Activated T-helper 17 cell treated with anti-CD3 and anti-CD28 coated beads, Interleukin-2, amount 50 U/mL, for 72 hours (primary cell): ENCODE measurements around the gene CDH23. TPM values are rescaled to one million over a fixed set of nuclear protein-coding genes. Genes with fewer than 3 reads are reported as not detected.

Source experiments
- ATAC-seq: fragments of 150-1000 bp; cut with Tn5 transposase; replicated peaks from 2 replicates; pipeline ENCODE4 v1.10.0; 2021; ENCODE audit warnings: mild to moderate bottlenecking, moderate library complexity
- H3K27ac Mint-ChIP-seq: one replicate; pipeline ENCODE4 v1.8.0; 2022; ENCODE audit warnings: mixed read lengths
- H3K27me3 Mint-ChIP-seq: one replicate; pipeline ENCODE4 v1.8.0; 2022; ENCODE audit warnings: mixed read lengths
- H3K36me3 Mint-ChIP-seq: one replicate; pipeline ENCODE4 v1.8.0; 2022; ENCODE audit warnings: low read depth, mild to moderate bottlenecking, mixed read lengths
- H3K4me1 Mint-ChIP-seq: one replicate; pipeline ENCODE4 v1.8.0; 2022; ENCODE audit warnings: mixed read lengths
- H3K4me3 Mint-ChIP-seq: one replicate; pipeline ENCODE4 v1.8.0; 2022; ENCODE audit warnings: mild to moderate bottlenecking, mixed read lengths
- H3K9me3 Mint-ChIP-seq: one replicate; pipeline ENCODE4 v1.8.0; 2022; ENCODE audit warnings: mixed read lengths
- total RNA-seq, 2 donors: library from RNA; stranded (reverse); gene quantifications; one replicate each; pipeline ENCODE4 v1.2.3, GENCODE V29; 2022

Gene CDH23
- total RNA-seq, 2 donors from 2014 or later = 0.09 to 16.2 TPM

GRCh38 chr10:71705582-71705981 lies 308.9 kb downstream of the CDH23 start:
- Mint-ChIP-seq H3K4me3 (no peak overlapping the region), H3K27me3 (no peaks in the 10 kb centered on the region), H3K36me3 (no peaks in the 10 kb centered on the region), H3K27ac (peak overlapping the region; percentile 68), H3K9me3 (no peaks in the 10 kb centered on the region), H3K4me1 (peaks cover 13% of the 10 kb centered on the region)
- no peak for ATAC-seq

- Mint-ChIP-seq H3K27ac (no peak overlapping the region), H3K4me1 (peaks cover 13% of the 10 kb centered on the region), H3K36me3 (no peaks in the 10 kb centered on the region), H3K4me3 (no peak overlapping the region), H3K9me3 (no peaks in the 10 kb centered on the region), H3K27me3 (no peaks in the 10 kb centered on the region)
- no peak for ATAC-seq
Measured at GRCh38 chr10:71706216-71707121, 309.7 kb downstream of the CDH23 start.

- no peaks in the 10 kb centered on the region for H3K27me3 Mint-ChIP-seq
- H3K4me3 Mint-ChIP-seq = no peak overlapping the region
- no peaks in the 10 kb centered on the region for H3K36me3 Mint-ChIP-seq
- H3K4me1 Mint-ChIP-seq = peaks cover 13% of the 10 kb centered on the region
- peak overlapping the region; percentile 12 for H3K27ac Mint-ChIP-seq
- H3K9me3 Mint-ChIP-seq = no peaks in the 10 kb centered on the region
- no peak for ATAC-seq
Measured at GRCh38 chr10:71707240-71707789, 310.6 kb downstream of the CDH23 start.

GRCh38 chr10:71708301-71708703 lies 311.6 kb downstream of the CDH23 start:
- peak; percentile 67 for ATAC-seq
- peak overlapping the region; percentile 12 for H3K27ac Mint-ChIP-seq
- H3K27me3 Mint-ChIP-seq = no peaks in the 10 kb centered on the region
- peaks cover 18% of the 10 kb centered on the region for H3K4me1 Mint-ChIP-seq
- H3K9me3 Mint-ChIP-seq = no peaks in the 10 kb centered on the region
- H3K4me3 Mint-ChIP-seq = no peak overlapping the region
- H3K36me3 Mint-ChIP-seq = no peaks in the 10 kb centered on the region

- Mint-ChIP-seq H3K27ac (peak overlapping the region; percentile 37), H3K27me3 (no peaks in the 10 kb centered on the region)
Measured at GRCh38 chr10:71708897-71709882, 312.5 kb downstream of the CDH23 start.

GRCh38 chr10:71710519-71710918 lies 313.8 kb downstream of the CDH23 start:
- no peak overlapping the region for H3K27ac Mint-ChIP-seq

More at GRCh38 chr10:71708897-71709882, 312.5 kb downstream of the CDH23 start:
- Mint-ChIP-seq H3K4me1 (peaks cover 23% of the 10 kb centered on the region), H3K36me3 (peaks cover 1% of the 10 kb centered on the region), H3K4me3 (no peak overlapping the region), H3K9me3 (no peaks in the 10 kb centered on the region)
- ATAC-seq = no peak

GRCh38 chr10:71711052-71711623 lies 314.4 kb downstream of the CDH23 start:
- Mint-ChIP-seq H3K4me3 (no peak overlapping the region), H3K9me3 (no peaks in the 10 kb centered on the region), H3K27me3 (no peaks in the 10 kb centered on the region), H3K36me3 (peaks cover 14% of the 10 kb centered on the region), H3K4me1 (peaks cover 38% of the 10 kb centered on the region), H3K27ac (peak overlapping the region; percentile 99)
- ATAC-seq = no peak

More at GRCh38 chr10:71710519-71710918, 313.8 kb downstream of the CDH23 start:
- H3K27me3 Mint-ChIP-seq = no peaks in the 10 kb centered on the region
- peaks cover 11% of the 10 kb centered on the region for H3K36me3 Mint-ChIP-seq
- H3K9me3 Mint-ChIP-seq = no peaks in the 10 kb centered on the region
- H3K4me1 Mint-ChIP-seq = peaks cover 32% of the 10 kb centered on the region
- H3K4me3 Mint-ChIP-seq = no peak overlapping the region
- no peak for ATAC-seq

GRCh38 chr10:71712170-71712569 lies 315.4 kb downstream of the CDH23 start:
- H3K36me3 Mint-ChIP-seq = peaks cover 14% of the 10 kb centered on the region
- H3K27me3 Mint-ChIP-seq = no peaks in the 10 kb centered on the region
- peak overlapping the region; percentile 99 for H3K27ac Mint-ChIP-seq
- no peak for ATAC-seq
- H3K9me3 Mint-ChIP-seq = no peaks in the 10 kb centered on the region
- H3K4me3 Mint-ChIP-seq = peak overlapping the region; percentile 89
- peaks cover 38% of the 10 kb centered on the region for H3K4me1 Mint-ChIP-seq

DNA sequence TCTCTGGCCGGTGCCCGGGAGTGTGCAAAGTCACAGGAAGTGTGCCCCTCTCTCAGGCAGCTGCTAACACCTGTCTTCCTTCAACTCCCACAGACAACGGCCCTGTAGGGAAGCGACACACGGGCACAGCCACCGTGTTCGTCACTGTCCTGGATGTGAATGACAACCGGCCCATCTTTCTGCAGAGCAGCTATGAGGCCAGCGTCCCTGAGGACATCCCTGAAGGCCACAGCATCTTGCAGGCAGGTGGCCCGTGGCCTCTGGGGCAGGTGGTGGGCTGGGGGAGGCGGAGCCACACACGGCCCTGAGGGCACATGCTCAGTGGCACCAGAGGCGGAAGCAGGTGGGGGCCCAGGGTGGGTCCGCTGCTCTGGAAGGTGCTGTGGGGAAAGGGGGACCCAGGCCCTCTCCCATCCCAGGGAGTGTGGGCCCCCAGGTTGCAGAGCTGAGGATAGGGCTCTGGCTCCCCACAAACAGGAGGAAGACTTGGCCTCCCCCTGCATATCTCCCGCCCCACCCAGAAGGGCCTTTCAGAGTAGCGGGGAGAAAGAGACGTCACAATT lies 315.9 kb downstream of the CDH23 start:
- Mint-ChIP-seq H3K4me1 (peaks cover 42% of the 10 kb centered on the region), H3K27ac (peak overlapping the region; percentile 99), H3K36me3 (peaks cover 14% of the 10 kb centered on the region), H3K9me3 (no peaks in the 10 kb centered on the region), H3K27me3 (no peaks in the 10 kb centered on the region), H3K4me3 (peak overlapping the region; percentile 89)
- peak; percentile 2 for ATAC-seq

DNA sequence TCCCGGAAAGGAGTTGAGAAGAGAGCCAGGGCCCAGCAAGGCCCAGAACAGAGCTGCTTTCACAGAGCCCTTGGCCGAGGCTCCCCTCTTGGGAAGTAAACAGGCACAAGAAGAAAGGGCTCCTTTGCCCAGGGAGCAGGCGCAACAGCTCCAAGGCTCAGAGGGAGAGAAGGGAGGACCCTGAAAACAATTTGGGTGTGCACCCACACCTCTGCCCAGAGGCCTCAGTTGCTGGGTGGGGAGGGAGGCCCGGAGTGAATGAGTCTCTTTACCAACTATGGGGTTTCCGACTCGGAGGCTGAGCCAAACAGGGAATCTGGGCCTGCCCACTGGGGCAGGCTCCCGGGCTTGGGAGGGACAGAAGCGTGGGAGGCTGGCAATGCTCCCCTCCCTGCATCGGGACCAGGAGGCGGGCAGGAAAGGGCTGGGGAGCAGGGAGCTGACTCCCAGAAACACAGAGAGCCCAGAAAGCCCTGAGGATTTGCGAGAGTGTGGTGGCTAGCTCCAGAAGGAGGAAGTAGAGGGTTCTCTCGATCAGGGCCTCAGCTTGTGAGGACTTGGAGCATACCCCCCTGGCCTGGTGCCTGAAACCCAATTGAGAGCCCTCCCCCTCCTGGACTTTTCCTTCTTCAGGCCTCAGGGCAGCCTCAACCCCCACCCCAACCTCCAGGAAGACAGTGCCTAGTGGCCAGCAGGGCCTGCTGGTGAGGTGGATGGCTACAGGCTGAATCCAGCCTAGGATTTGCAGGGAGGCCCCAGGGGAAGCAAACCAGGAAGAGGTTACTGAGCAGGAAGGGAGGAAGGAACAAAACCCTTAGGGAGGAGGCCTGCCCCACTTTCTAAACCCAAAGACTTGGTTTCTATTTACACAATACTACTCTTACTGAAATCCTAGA lies 316.7 kb downstream of the CDH23 start:
- ATAC-seq = peak; percentile 81
- H3K9me3 Mint-ChIP-seq = no peaks in the 10 kb centered on the region
- no peaks in the 10 kb centered on the region for H3K27me3 Mint-ChIP-seq
- peak overlapping the region; percentile 99 for H3K27ac Mint-ChIP-seq
- H3K36me3 Mint-ChIP-seq = peaks cover 14% of the 10 kb centered on the region
- H3K4me3 Mint-ChIP-seq = peak overlapping the region; percentile 89
- peaks cover 37% of the 10 kb centered on the region for H3K4me1 Mint-ChIP-seq

DNA sequence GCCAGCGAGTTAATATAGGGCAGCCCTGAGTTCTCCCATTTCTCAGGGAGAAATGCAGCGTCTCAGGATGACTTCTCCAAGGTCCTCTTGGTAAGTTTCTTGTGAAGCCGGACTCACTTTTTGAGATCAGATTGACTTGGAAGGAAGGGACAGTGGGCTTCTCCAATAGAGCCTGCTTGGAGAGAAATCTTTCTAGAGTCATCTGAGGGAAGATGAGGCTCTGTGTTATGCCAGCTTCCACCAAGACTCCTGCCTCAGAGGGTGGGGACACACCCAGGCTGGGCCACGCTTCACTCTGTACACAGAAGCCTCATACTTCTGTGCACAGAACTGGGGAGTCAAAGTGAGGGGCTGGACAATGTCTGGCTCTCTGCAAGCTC lies 317.3 kb downstream of the CDH23 start:
- Mint-ChIP-seq H3K4me3 (peak overlapping the region; percentile 89), H3K9me3 (no peaks in the 10 kb centered on the region), H3K36me3 (peaks cover 14% of the 10 kb centered on the region), H3K4me1 (peaks cover 37% of the 10 kb centered on the region), H3K27me3 (no peaks in the 10 kb centered on the region), H3K27ac (peak overlapping the region; percentile 99)
- ATAC-seq = peak; percentile 19

DNA sequence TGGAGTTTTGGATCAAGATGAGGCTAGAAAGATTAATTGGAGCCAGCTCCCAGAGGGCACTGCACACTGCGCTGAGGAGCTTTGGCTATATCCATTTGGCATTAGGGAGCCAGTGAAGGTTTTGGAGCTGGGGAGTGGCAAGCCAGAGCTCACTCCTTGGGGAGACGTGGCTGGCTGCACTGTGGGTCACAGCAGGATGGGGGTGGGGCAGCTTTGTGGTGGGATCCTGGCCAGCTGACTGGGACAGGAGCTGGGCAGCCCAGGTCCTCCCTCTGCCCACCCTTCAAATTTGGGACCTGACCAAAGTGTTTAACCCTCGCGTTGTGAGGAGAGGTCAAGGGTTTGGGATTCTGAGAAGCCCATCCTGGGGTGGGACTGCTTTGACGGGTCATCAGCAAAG lies 317.9 kb downstream of the CDH23 start:
- H3K4me1 Mint-ChIP-seq = peaks cover 32% of the 10 kb centered on the region
- H3K4me3 Mint-ChIP-seq = peak overlapping the region; percentile 89
- ATAC-seq = no peak
- no peaks in the 10 kb centered on the region for H3K9me3 Mint-ChIP-seq
- peak overlapping the region; percentile 99 for H3K27ac Mint-ChIP-seq
- H3K36me3 Mint-ChIP-seq = peaks cover 14% of the 10 kb centered on the region
- no peaks in the 10 kb centered on the region for H3K27me3 Mint-ChIP-seq

GRCh38 chr10:71715026-71715425 lies 318.3 kb downstream of the CDH23 start:
- H3K27ac Mint-ChIP-seq = peak overlapping the region; percentile 99
- H3K36me3 Mint-ChIP-seq = peaks cover 14% of the 10 kb centered on the region
- no peak for ATAC-seq
- peaks cover 29% of the 10 kb centered on the region for H3K4me1 Mint-ChIP-seq
- H3K27me3 Mint-ChIP-seq = no peaks in the 10 kb centered on the region
- H3K9me3 Mint-ChIP-seq = no peaks in the 10 kb centered on the region
- peak overlapping the region; percentile 89 for H3K4me3 Mint-ChIP-seq
